Natural killer cell treated with Interleukin-12 subunit alpha and Interleukin-12 subunit beta and Interleukin-15 and Interleukin-18, amount 100 ng/mL, for 72 hours (primary cell): ENCODE measurements around the gene CTNNA1. TPM values are rescaled to one million over a fixed set of nuclear protein-coding genes. Genes with fewer than 3 reads are reported as not detected.
"Not testable (repeated sequence)": the region's sequence is repeated elsewhere in the genome, so short reads cannot be mapped to it uniquely, and the experiment has no call there.

Experiments
- ATAC-seq, 2 donors: fragments of 150-1000 bp; cut with Tn5 transposase in 1 of 2; sonication (Bioruptor Pico), chemical (Tn5 transposase) in 1 of 2; 2 replicates each; pipeline ENCODE4 v1.10.0; 2021
- DNase-seq: peaks from one replicate; pipeline ENCODE4 v3.0.0; 2022; ENCODE audit warnings: low spot score
- H3K27ac Mint-ChIP-seq, 2 donors: 1 replicate in 1 of 2; 2 replicates in 1 of 2; pipeline ENCODE4 v1.8.0; 2022; ENCODE audit warnings: mixed read lengths in 2 of 2, mild to moderate bottlenecking in 1 of 2, moderate library complexity in 1 of 2
- H3K27me3 Mint-ChIP-seq, 2 donors: 1 replicate in 1 of 2; 2 replicates in 1 of 2; pipeline ENCODE4 v1.8.0; 2022; ENCODE audit warnings: mixed read lengths in 2 of 2
- H3K36me3 Mint-ChIP-seq: one replicate; pipeline ENCODE4 v1.8.0; 2022; ENCODE audit warnings: mixed read lengths
- H3K4me1 Mint-ChIP-seq, 2 donors: 1 replicate in 1 of 2; 2 replicates in 1 of 2; pipeline ENCODE4 v1.8.0; 2022; ENCODE audit warnings: low read depth in 2 of 2, mixed read lengths in 2 of 2, mild to moderate bottlenecking in 1 of 2
- H3K4me3 Mint-ChIP-seq: one replicate; pipeline ENCODE4 v1.8.0; 2022; ENCODE audit warnings: mixed read lengths
- H3K9me3 Mint-ChIP-seq: 2 replicates; pipeline ENCODE4 v1.8.0; 2022; ENCODE audit warnings: mixed read lengths
- total RNA-seq, 2 donors: library from RNA; stranded (reverse); gene quantifications; one replicate each; pipeline ENCODE4 v1.2.3, GENCODE V29; 2022

CTNNA1 gene
- total RNA-seq, 2 donors from 2014 or later, result 50.6 to 65.8 TPM

DNA sequence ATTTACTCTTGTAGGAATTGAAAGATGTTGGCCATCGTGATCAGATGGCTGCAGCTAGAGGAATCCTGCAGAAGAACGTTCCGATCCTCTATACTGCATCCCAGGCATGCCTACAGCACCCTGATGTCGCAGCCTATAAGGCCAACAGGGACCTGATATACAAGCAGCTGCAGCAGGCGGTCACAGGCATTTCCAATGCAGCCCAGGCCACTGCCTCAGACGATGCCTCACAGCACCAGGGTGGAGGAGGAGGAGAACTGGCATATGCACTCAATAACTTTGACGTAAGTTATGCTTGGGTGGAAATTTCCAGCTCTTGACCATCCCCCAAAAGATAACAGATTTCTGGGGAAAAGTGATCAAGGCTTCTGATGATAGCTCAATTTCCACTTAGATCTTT lies 71.3 kb downstream of the CTNNA1 start:
- Mint-ChIP-seq H3K9me3 (no peaks in the 10 kb centered on the region), H3K27me3 (no peaks in the 10 kb centered on the region), H3K36me3 (no peaks in the 10 kb centered on the region), H3K4me1 (no peaks in the 10 kb centered on the region), H3K4me3 (no peak overlapping the region), H3K27ac (no peak overlapping the region)
- no peak for DNase-seq
- ATAC-seq, result no peak

DNA sequence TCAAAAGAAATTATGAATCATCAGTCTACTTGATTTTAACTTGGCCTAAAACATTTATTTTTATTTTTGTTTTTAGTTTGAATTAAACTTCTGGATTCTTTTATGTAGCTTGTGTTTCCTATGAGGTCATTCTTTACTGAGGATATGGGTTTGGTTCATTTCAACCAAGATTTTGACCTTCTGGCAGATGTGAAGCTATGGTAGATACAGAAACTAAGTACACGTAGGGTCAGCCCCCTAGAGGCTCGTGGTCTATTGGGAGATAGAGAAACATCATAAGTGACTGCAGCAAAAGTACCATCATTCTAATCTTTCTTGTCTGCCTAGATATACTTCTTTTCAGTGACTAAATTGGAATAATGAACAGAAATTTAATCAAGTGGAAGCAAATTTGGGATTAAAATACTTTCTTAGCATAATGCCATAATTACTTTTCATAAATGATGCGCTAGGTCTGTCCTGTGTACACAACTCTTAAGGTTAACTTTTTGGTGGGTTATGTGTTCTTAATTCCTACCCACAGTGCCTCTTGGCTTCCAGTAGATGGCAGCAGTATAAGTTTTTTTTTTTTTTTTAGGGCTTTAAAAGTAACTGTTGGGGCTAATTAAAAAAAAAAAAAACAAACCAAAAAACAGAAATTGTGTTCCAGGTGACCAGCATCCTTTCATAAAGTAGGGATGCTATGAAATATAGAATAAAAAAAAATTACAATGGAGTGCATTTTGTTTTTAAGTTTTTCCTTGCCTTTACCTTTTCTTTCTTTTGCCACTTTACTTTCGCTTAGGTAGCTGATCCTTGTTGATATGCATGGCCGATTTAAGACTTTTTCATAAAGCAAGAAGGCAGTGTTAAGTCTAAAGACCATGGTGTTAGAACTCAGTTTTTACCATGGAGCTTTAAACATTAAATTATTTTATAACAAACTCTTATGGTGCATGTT lies 72.0 kb downstream of the CTNNA1 start:
- H3K36me3 Mint-ChIP-seq, result no peaks in the 10 kb centered on the region
- ATAC-seq (no peak), DNase-seq (no peak)
- H3K27me3 Mint-ChIP-seq, result no peaks in the 10 kb centered on the region
- H3K4me1 Mint-ChIP-seq, result no peaks in the 10 kb centered on the region
- H3K27ac Mint-ChIP-seq, result no peak overlapping the region
- no peak overlapping the region for H3K4me3 Mint-ChIP-seq
- no peaks in the 10 kb centered on the region for H3K9me3 Mint-ChIP-seq

DNA sequence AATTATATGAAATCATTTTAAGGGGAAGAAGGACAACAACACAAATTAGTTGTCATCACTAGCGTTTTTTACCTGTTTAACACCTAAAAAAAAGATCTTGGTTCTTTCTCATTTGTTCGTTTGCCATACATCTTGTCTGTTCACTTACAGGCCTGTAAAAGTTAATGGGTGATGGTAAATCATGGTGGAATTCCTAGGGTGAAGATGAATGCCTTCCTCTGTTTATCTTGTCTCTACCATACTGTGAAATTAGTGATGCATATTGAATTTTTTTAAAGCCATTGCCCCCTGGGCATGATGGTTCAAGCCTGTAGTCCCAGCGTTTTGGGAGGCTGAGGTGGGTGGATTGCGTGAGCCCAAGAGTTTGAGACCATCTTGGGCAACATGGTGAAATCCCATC lies 75.3 kb downstream of the CTNNA1 start:
- ATAC-seq (no peak), DNase-seq (no peak)
- Mint-ChIP-seq H3K4me3 (no peak overlapping the region), H3K27ac (no peak overlapping the region), H3K27me3 (no peaks in the 10 kb centered on the region), H3K36me3 (peaks cover 5% of the 10 kb centered on the region), H3K4me1 (peaks cover 0 to 12% of the 10 kb centered on the region in 2 donors), H3K9me3 (no peaks in the 10 kb centered on the region)

DNA sequence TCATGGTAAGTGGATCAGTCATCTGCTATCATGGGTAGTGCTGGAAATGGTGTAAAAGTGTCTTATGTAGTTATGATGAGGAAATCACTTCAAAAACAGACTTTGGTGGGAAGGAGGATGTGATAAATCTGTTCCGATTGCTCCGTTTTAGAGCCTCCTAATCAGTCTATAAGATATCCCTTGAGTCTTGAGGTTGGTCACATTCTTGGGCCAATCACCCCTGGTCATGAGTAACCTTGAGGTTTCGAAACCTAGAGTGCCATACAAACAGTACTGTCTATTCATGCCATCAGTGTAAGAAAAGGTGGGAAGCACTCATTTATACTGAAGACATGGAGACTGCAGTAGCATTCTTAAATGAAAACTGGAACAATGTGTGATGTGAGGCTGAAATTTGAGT lies 76.1 kb downstream of the CTNNA1 start:
- Mint-ChIP-seq H3K4me3 (no peak overlapping the region), H3K9me3 (no peaks in the 10 kb centered on the region), H3K27ac (no peak overlapping the region), H3K27me3 (no peaks in the 10 kb centered on the region), H3K36me3 (peaks cover 5% of the 10 kb centered on the region), H3K4me1 (peaks cover 0 to 12% of the 10 kb centered on the region in 2 donors)
- no peak for ATAC-seq
- DNase-seq, result no peak

DNA sequence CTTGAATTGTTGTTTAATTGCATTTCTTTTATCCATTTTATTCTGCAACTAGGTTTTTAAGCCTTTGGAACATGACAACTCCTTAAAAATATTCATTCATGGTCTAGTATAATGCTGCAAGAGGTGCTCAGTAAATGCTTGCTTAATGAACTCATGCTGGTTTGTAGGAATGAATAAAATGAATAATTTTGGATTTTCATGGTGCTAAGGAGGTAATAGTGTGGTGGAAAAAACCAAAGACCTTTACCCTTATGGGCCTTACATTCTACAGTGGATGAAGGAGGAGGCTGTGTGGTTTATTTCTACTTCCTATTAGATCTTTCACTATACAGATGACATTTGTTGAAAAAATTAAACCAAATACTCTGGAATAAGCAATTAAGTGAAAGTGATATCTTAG lies 78.5 kb downstream of the CTNNA1 start:
- no peak for DNase-seq
- Mint-ChIP-seq H3K4me1 (peaks cover 0 to 12% of the 10 kb centered on the region in 2 donors), H3K4me3 (no peak overlapping the region), H3K27me3 (no peaks in the 10 kb centered on the region), H3K9me3 (no peaks in the 10 kb centered on the region), H3K36me3 (peaks cover 5% of the 10 kb centered on the region), H3K27ac (no peak overlapping the region)
- ATAC-seq, result no peak

DNA sequence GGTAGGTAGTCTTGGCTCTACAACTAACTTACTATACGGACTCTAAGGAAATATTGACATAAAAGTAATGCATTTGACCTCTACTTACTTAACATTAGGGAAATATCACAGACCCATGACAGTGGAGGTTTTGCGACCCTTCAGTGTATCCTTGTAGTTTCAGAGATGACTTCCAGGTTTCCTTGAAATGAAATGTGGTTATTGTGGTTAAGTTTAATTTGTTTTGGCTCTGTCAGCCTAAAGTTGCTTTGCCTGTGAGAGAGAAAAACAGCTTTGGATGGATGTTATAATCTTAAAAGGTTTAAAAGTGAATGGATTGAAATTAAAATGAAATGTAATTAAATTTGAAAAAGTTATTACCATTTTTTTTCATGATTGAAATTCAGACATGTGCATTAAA lies 79.0 kb downstream of the CTNNA1 start:
- peaks cover 0 to 12% of the 10 kb centered on the region in 2 donors for H3K4me1 Mint-ChIP-seq
- H3K27ac Mint-ChIP-seq, result no peak overlapping the region
- DNase-seq, result no peak

DNA sequence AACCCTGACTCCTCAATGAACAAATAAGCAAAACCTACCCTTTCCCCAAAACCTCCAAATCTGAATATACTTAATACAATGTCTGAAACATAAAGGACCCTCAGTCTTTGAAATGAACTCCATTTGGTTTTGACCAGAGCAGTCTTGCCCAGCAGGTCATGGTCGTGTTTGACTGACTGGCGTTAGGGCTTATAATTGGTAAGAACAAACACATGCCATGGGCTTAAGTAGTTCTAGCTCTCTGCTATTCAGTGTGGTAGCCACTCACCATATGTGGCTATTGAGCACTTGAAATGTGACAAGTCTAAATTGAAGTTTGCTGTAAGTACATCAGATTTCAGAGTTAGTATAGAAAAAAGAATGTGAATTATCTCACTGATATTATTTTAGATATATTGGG lies 79.9 kb downstream of the CTNNA1 start:
- Mint-ChIP-seq H3K36me3 (peaks cover 5% of the 10 kb centered on the region), H3K27me3 (no peaks in the 10 kb centered on the region), H3K27ac (no peak overlapping the region), H3K4me3 (no peak overlapping the region), H3K4me1 (peaks cover 3 to 12% of the 10 kb centered on the region in 2 donors), H3K9me3 (no peaks in the 10 kb centered on the region)
- ATAC-seq, result no peak
- no peak for DNase-seq

More for the DNA sequence above, 79.0 kb downstream of the CTNNA1 start:
- no peaks in the 10 kb centered on the region for H3K9me3 Mint-ChIP-seq
- H3K36me3 Mint-ChIP-seq, result peaks cover 5% of the 10 kb centered on the region
- no peak for ATAC-seq
- H3K4me3 Mint-ChIP-seq, result no peak overlapping the region
- no peaks in the 10 kb centered on the region for H3K27me3 Mint-ChIP-seq

DNA sequence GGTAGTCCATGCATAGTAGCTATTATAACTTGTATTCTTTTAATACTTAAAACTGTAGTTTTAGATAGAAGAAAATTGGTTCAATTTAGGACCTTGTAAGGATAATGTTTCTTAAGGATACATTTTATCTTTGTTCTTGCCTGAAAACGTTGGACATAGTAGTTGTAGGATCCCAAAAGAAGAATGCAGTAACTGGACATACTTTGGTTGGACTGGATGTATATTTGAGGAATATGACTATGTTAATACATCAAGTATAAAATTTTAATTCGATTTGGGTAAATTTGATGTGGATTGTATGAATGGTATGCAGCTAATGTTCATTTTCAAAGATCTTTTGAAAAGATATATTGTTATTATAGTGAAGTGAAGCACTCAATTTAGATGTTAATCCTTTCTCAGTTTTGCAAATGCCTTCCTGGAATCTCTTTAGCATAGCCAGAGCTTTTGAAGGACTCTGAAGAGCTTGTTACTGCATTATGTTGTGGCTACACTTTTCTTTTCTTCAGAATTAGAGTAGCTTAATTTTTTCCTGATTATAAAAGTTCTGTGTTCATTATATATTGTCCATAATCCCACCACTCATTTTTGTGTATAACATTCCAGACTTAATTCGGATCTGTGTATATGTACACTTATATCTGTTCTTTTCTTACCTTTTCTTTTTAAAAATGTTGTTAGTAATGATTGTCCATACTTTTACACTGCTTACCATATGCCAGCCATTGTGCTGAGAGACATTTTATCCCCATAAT lies 80.7 kb downstream of the CTNNA1 start:
- H3K9me3 Mint-ChIP-seq, result no peaks in the 10 kb centered on the region
- peaks cover 3 to 18% of the 10 kb centered on the region in 2 donors for H3K4me1 Mint-ChIP-seq
- H3K4me3 Mint-ChIP-seq, result no peak overlapping the region
- ATAC-seq (no peak), DNase-seq (no peak)
- no peak overlapping the region for H3K27ac Mint-ChIP-seq
- peaks cover 5% of the 10 kb centered on the region for H3K36me3 Mint-ChIP-seq
- H3K27me3 Mint-ChIP-seq, result no peaks in the 10 kb centered on the region

DNA sequence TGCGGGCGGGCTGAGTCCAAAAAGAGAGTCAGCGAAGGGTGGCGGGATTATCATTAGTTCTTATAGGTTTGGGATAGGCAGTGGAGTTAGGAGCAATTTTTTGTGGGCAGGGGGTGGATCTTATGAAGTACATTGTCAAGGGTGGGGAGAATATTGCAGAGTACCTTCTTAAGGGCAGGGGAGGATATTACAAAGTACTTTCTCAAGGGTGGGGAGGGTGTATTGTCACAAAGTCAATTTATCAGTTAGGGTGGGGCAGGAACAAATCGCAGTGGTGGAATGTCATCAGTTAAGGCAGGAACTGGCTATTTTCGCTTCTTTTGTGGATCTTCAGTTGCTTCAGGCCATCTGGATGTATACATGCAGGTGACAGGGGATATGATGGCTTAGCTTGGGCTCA lies 81.6 kb downstream of the CTNNA1 start:
- H3K27me3 Mint-ChIP-seq, ATAC-seq, DNase-seq, H3K9me3 Mint-ChIP-seq, H3K4me3 Mint-ChIP-seq, H3K27ac Mint-ChIP-seq, H3K36me3 Mint-ChIP-seq: not testable (repeated sequence)
- peaks cover 3 to 23% of the 10 kb centered on the region in 2 donors for H3K4me1 Mint-ChIP-seq

DNA sequence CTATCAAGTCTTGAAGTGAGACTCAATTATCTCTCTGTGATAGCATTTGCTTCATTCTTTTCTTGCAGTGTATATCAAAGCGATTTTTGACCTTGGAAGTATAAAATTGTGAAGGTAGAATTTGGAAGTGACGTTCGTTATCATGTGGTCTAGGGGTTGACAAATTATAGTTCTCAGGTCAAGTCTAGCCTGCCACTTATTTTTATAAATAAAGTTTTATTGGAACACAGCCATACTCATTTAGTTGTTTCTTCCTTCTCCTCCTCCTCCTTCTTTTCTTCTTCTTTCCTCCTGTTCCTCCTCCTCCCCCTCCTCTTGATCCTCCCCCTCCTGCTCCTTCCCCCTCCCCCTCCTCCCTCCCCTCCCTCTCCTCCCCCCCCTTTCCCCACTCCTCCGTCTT lies 83.9 kb downstream of the CTNNA1 start:
- peaks cover 3 to 16% of the 10 kb centered on the region in 2 donors for H3K4me1 Mint-ChIP-seq
- H3K4me3 Mint-ChIP-seq, result no peak overlapping the region
- H3K9me3 Mint-ChIP-seq, result no peaks in the 10 kb centered on the region
- no peaks in the 10 kb centered on the region for H3K36me3 Mint-ChIP-seq
- H3K27ac Mint-ChIP-seq, result no peak overlapping the region
- DNase-seq (no peak), ATAC-seq (no peak)
- no peaks in the 10 kb centered on the region for H3K27me3 Mint-ChIP-seq

DNA sequence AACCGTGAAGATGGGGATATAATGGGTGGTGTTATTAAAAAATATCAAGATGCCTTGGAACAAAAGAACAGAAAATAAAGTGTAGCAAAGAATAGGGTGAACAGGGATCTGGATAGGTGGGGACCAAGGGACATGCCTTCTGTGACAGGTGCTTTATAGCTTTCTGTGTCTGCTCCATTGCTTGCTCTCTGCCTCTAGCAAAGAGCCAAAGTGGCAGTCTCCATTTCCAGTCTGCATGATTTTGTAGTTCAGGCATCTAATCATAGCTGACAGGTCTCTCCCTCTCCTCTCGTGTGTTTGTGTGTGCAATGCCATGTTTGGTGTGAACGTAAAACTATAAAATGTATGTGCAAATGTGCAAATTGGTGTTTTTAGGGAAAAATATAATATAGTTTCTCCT lies 86.9 kb downstream of the CTNNA1 start:
- Mint-ChIP-seq H3K4me1 (peaks cover 5 to 11% of the 10 kb centered on the region in 2 donors), H3K36me3 (no peaks in the 10 kb centered on the region), H3K27me3 (no peaks in the 10 kb centered on the region), H3K4me3 (no peak overlapping the region), H3K27ac (no peak overlapping the region), H3K9me3 (no peaks in the 10 kb centered on the region)
- no peak for DNase-seq
- ATAC-seq, result no peak

DNA sequence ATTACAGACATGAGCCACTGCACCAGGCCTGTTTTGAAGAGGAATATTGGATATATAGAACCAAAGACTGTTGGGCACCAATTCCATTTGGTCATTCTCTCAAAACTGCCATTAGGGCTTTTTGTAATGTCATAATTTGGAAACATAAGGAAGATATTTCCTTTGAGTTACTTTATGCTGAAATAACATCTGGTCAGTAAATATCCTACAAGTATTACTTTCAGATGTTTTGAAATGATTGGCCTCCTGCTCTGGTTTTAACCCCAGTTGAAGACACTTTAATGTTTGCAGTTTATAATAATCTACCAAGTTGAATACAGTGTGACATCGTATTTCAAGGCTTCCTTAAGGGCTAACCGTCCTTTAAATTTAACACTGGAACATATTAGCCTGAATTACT lies 88.3 kb downstream of the CTNNA1 start:
- Mint-ChIP-seq H3K36me3 (no peaks in the 10 kb centered on the region), H3K9me3 (no peaks in the 10 kb centered on the region), H3K4me3 (no peak overlapping the region), H3K4me1 (peaks cover 5 to 11% of the 10 kb centered on the region in 2 donors), H3K27me3 (no peaks in the 10 kb centered on the region), H3K27ac (no peak overlapping the region)
- DNase-seq (no peak), ATAC-seq (no peak)

DNA sequence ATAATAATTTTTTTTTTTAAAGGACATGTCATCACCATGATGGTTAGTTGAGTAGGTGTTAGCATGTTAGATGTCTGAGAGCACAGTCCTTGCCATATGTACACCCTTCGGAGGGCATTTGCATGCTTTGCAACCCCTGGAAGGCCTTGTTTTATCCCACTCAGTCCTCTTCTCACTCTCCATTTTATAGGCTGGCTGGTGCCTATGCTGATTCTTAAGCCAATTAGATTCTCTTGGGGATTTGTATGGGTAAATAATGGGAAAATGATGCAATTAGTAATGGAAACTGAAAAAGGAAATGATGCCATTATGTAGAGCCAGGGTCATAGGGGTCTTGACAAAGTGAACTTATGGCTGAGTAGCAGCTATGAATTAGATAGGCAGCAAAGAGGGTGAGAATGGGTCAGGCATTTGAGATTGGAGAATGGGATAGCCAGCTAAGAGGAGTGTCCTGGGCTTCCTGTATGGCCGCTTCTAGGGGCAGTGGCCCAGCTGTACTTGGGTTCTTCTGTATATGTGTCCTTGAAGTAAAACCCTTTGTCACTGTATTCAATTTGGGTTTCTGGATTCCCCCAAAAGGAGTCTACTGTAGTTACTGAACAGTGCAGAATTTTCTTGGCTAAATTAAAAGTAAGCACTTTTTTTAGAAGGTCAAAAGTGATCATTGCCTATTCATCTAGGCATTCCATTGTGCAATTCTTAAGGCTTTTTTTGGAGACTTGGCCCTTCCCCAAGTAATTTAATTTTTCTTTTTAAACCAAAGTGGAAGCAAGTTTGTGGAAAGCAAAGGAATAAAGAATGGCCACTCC lies 90.3 kb downstream of the CTNNA1 start:
- Mint-ChIP-seq H3K4me3 (no peak overlapping the region), H3K27ac (no peak overlapping the region), H3K4me1 (peaks cover 13 to 17% of the 10 kb centered on the region in 2 donors), H3K36me3 (no peaks in the 10 kb centered on the region), H3K27me3 (no peaks in the 10 kb centered on the region), H3K9me3 (no peaks in the 10 kb centered on the region)
- DNase-seq (no peak), ATAC-seq (no peak)

DNA sequence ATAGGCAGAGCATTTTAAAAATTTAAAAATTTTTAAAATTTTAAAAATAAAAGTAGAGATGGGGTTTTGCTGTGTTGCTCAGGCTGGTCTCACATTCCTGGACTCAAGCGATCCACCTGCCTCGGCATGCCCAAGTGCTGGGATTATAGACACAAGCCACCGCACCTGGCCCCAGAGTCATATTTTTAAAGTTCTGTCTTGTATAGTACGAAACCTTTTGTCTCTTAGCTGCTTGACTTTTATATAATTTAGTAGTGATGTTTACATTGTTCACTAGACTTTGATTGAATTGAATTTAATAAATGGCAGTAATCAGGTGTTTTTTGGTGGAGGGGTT lies 90.9 kb downstream of the CTNNA1 start:
- no peaks in the 10 kb centered on the region for H3K36me3 Mint-ChIP-seq
- DNase-seq, result no peak
- H3K27ac Mint-ChIP-seq, result no peak overlapping the region
- no peaks in the 10 kb centered on the region for H3K9me3 Mint-ChIP-seq
- H3K27me3 Mint-ChIP-seq, result no peaks in the 10 kb centered on the region
- peaks cover 14 to 16% of the 10 kb centered on the region in 2 donors for H3K4me1 Mint-ChIP-seq
- no peak overlapping the region for H3K4me3 Mint-ChIP-seq
- ATAC-seq, result no peak
